Measurements from ENCODE around the gene BUB1B.

- peak in 1 of 3 experiments; percentile 17; a peak in 1 of 6 replicates for TF ChIP-seq CTCF (IDR thresholded peaks at IDR 0.05 in 2 of 3, conservative IDR thresholded peaks at IDR 0.05 in 1 of 3; ENCODE audit: borderline replicate concordance in 1 of 3, insufficient read depth in 1 of 3, low read depth in 2 of 3, low read length in 2 of 3)
- TF ChIP-seq POLR2AphosphoS5 (IDR thresholded peaks at IDR 0.05; ENCODE audit: low read depth, low read length), result no peak
- no peak for TF ChIP-seq POLR2A (IDR thresholded peaks at IDR 0.05; ENCODE audit: borderline replicate concordance, extremely low read depth, insufficient read depth, insufficient read length)
- TF ChIP-seq ZNF274 (IDR thresholded peaks at IDR 0.05; ENCODE audit: low read depth, low read length), result no peak
- TF ChIP-seq YY1 (IDR thresholded peaks at IDR 0.05; ENCODE audit: extremely low read depth, insufficient replicate concordance, low read depth, low read length), result no peak
- TF ChIP-seq CEBPB (IDR thresholded peaks at IDR 0.05; ENCODE audit: low read depth), result no peak
- no peak for TF ChIP-seq EZH2 (IDR thresholded peaks at IDR 0.05)
- peak; percentile 39 for TF ChIP-seq RAD21 (IDR thresholded peaks at IDR 0.05; ENCODE audit: low read depth)
- no peak for TF ChIP-seq SP1 (IDR thresholded peaks at IDR 0.05; ENCODE audit: low read depth)
- no peak for TF ChIP-seq SIN3A (IDR thresholded peaks at IDR 0.05; ENCODE audit: low read depth)
- TF ChIP-seq JUND (IDR thresholded peaks at IDR 0.05), result no peak
- TF ChIP-seq ZFX (IDR thresholded peaks at IDR 0.05), result no peak
- TF ChIP-seq MAX (IDR thresholded peaks at IDR 0.05), result no peak
These were observed 23.3 kb upstream of the BUB1B start for GRCh38 chr15:40137303-40138200.

Measured in HCT116 (cell line).